Measurements from ENCODE around the gene AVL9.
"Not testable (repeated sequence)": the region's sequence is repeated elsewhere in the genome, so short reads cannot be mapped to it uniquely, and the experiment has no call there.

The AVL9 gene

GRCh38 chr7:32591938-32592337 is 96.6 kb downstream of the AVL9 start:
- DNase-seq (ENCODE audit: low read depth): no peak

GRCh38 chr7:32592701-32593100 is 97.4 kb downstream of the AVL9 start:
- no peak for DNase-seq (ENCODE audit: low read depth)

- no peak for DNase-seq (ENCODE audit: low read depth)
Observed at GRCh38 chr7:32594965-32595490, 99.7 kb downstream of the AVL9 start.

- DNase-seq (ENCODE audit: low read depth): not testable (repeated sequence)
Observed at GRCh38 chr7:32601196-32601595, 105.9 kb downstream of the AVL9 start.

GRCh38 chr7:32602470-32602869 is 107.2 kb downstream of the AVL9 start:
- no peak for DNase-seq (ENCODE audit: low read depth)

- DNase-seq (ENCODE audit: low read depth): not testable (repeated sequence)
Observed at GRCh38 chr7:32603492-32603891, 108.2 kb downstream of the AVL9 start.

GRCh38 chr7:32604047-32604446 is 108.8 kb downstream of the AVL9 start:
- DNase-seq (ENCODE audit: low read depth): not testable (repeated sequence)

- no peak for DNase-seq (ENCODE audit: low read depth)
Observed at GRCh38 chr7:32605032-32605431, 109.7 kb downstream of the AVL9 start.

GRCh38 chr7:32609463-32609862 is 114.2 kb downstream of the AVL9 start:
- no peak for DNase-seq (ENCODE audit: low read depth)

GRCh38 chr7:32611201-32612099 is 116.2 kb downstream of the AVL9 start:
- DNase-seq (ENCODE audit: low read depth): no peak

GRCh38 chr7:32616625-32617024 is 121.3 kb downstream of the AVL9 start:
- DNase-seq (ENCODE audit: low read depth): no peak

- no peak for DNase-seq (ENCODE audit: low read depth)
Observed at GRCh38 chr7:32618470-32618869, 123.2 kb downstream of the AVL9 start.

GRCh38 chr7:32618987-32619386 is 123.7 kb downstream of the AVL9 start:
- DNase-seq (ENCODE audit: low read depth): no peak

GRCh38 chr7:32619416-32619815 is 124.1 kb downstream of the AVL9 start:
- DNase-seq (ENCODE audit: low read depth): not testable (repeated sequence)

- no peak for DNase-seq (ENCODE audit: low read depth)
Observed at GRCh38 chr7:32631021-32631420, 135.7 kb downstream of the AVL9 start.

GRCh38 chr7:32631590-32632497 is 136.6 kb downstream of the AVL9 start:
- not testable (repeated sequence) for DNase-seq (ENCODE audit: low read depth)

- not testable (repeated sequence) for DNase-seq (ENCODE audit: low read depth)
Observed at GRCh38 chr7:32633446-32633845, 138.2 kb downstream of the AVL9 start.

GRCh38 chr7:32634798-32635393 is 139.6 kb downstream of the AVL9 start:
- not testable (repeated sequence) for DNase-seq (ENCODE audit: low read depth)

GRCh38 chr7:32636725-32637462 is 141.6 kb downstream of the AVL9 start:
- not testable (repeated sequence) for DNase-seq (ENCODE audit: low read depth)

- DNase-seq (ENCODE audit: low read depth): not testable (repeated sequence)
Observed at GRCh38 chr7:32637611-32638010, 142.3 kb downstream of the AVL9 start.
